UCSD-AML1 (cell line): ENCODE measurements around the gene PELI2.

Experiments used
- DNase-seq: peaks from one replicate; lab custom pipeline; 2025; ENCODE audit not compliant: unreplicated experiment; lab: John Stamatoyannopoulos, UW

PELI2 gene

GRCh38 chr14:56119201-56119981, 1.2 kb downstream of the PELI2 start:
- DNase-seq, result peak; percentile 65

- DNase-seq, result peak; percentile 22
Measured at GRCh38 chr14:56120091-56120691, 2.0 kb downstream of the PELI2 start.

GRCh38 chr14:56121816-56122215, 3.6 kb downstream of the PELI2 start:
- no peak for DNase-seq

- DNase-seq, result no peak
Measured at GRCh38 chr14:56122301-56122700, 4.1 kb downstream of the PELI2 start.

GRCh38 chr14:56124327-56124726, 6.1 kb downstream of the PELI2 start:
- no peak for DNase-seq

- DNase-seq, result no peak
Measured at GRCh38 chr14:56125772-56126636, 7.8 kb downstream of the PELI2 start.

- no peak for DNase-seq
Measured at GRCh38 chr14:56126637-56126913, 8.4 kb downstream of the PELI2 start.

- no peak for DNase-seq
Measured at GRCh38 chr14:56127156-56127555, 8.9 kb downstream of the PELI2 start.

- no peak for DNase-seq
Measured at GRCh38 chr14:56129092-56129491, 10.9 kb downstream of the PELI2 start.

GRCh38 chr14:56129933-56130332, 11.7 kb downstream of the PELI2 start:
- peak; percentile 62 for DNase-seq

GRCh38 chr14:56131004-56131864, 13.0 kb downstream of the PELI2 start:
- no peak for DNase-seq

- no peak for DNase-seq
Measured at GRCh38 chr14:56131865-56132833, 13.9 kb downstream of the PELI2 start.

- DNase-seq, result no peak
Measured at GRCh38 chr14:56133547-56133946, 15.3 kb downstream of the PELI2 start.

GRCh38 chr14:56135001-56135400, 16.8 kb downstream of the PELI2 start:
- no peak for DNase-seq

- DNase-seq, result no peak
Measured at GRCh38 chr14:56135668-56136067, 17.5 kb downstream of the PELI2 start.

GRCh38 chr14:56136571-56137452, 18.6 kb downstream of the PELI2 start:
- DNase-seq, result no peak

- DNase-seq, result no peak
Measured at GRCh38 chr14:56137453-56137807, 19.2 kb downstream of the PELI2 start.

GRCh38 chr14:56137849-56138248, 19.6 kb downstream of the PELI2 start:
- DNase-seq, result no peak

GRCh38 chr14:56138928-56139327, 20.7 kb downstream of the PELI2 start:
- DNase-seq, result no peak
